K562 (cell line): ENCODE data around the gene FGF14. TPM values are rescaled to one million over a fixed set of nuclear protein-coding genes. Genes with fewer than 3 reads are reported as not detected.

Experiments
- ATAC-seq: fragments of 200-7000 bp; cut with Tn5 transposase; 3 replicates; pipeline ENCODE4 v1.9.1; 2020; ENCODE audit warnings: moderate library complexity
- BruUV-seq: library from RNA; stranded (reverse); fragments of 400-500 nt; replicated peaks from 2 replicates; lab custom pipeline; 2021; lab: Mats Ljungman, UMichigan
- CTCF ChIA-PET: fragments of 300-600 bp; formaldehyde crosslinking; extraction: SDS; loops from one replicate; lab custom pipeline; 2021; ENCODE audit warnings: low intra/inter-chr PET ratio; lab: Yijun Ruan, JAX
- POLR2A ChIA-PET: fragments of 300-600, 350-650 bp; sonication (Branson Sonifier 250); formaldehyde crosslinking; extraction: SDS; loops from one replicate; lab custom pipeline; 2021; ENCODE audit warnings: antibody characterized with exemption, inconsistent platforms; lab: Yijun Ruan, JAX
- DNase-seq, 4 experiments: peaks; one replicate each; pipeline versions ENCODE4 v3.0.0 to v3.0.0-alpha.2; 2011 to 2018; ENCODE audit warnings: low spot score in 3 of 4, mixed read lengths in 3 of 4; ENCODE audit errors: extremely low read depth in 1 of 4
- FAIRE-seq: peaks from 2 replicates; lab custom pipeline; 2011; peaks lifted over from hg19 to GRCh38; lab: Jason Lieb, UNC
- H2AFZ ChIP-seq: 2 replicates; pipeline ENCODE4 v1.6.0; 2011; ENCODE audit warnings: low read depth, low read length, control low read depth, inconsistent platforms
- H3K27ac ChIP-seq: fragments of 200-600 bp; 3 replicates; pipeline ENCODE4 v1.8.0; 2011; ENCODE audit warnings: low read depth, mild to moderate bottlenecking, control low read depth, inconsistent platforms, low read length, moderate library complexity, mixed read lengths; ENCODE audit errors: extremely low read depth
- H3K27me3 ChIP-seq, 2 experiments: fragments of 300-600 bp in 1 of 2; 2 replicates in 1 of 2; 3 replicates in 1 of 2; pipeline versions ENCODE4 v1.6.0 to v1.8.0; 2011; ENCODE audit warnings: inconsistent platforms in 2 of 2, low read length in 2 of 2, mild to moderate bottlenecking in 1 of 2, mixed read lengths in 1 of 2, moderate library complexity in 1 of 2; ENCODE audit not compliant: control insufficient read depth in 2 of 2, insufficient read depth in 2 of 2
- H3K36me3 ChIP-seq: fragments of 300-600 bp; 3 replicates; pipeline ENCODE4 v1.8.0; 2011; ENCODE audit warnings: mild to moderate bottlenecking, low read length, inconsistent platforms; ENCODE audit not compliant: control insufficient read depth, insufficient read depth
- H3K4me1 ChIP-seq, 2 experiments: fragments of 200-600 bp in 1 of 2; replicated peaks in 1 of 2; 2 replicates in 1 of 2; 3 replicates in 1 of 2; pipeline versions ENCODE4 v1.5.1 to v1.8.0; 2011; ENCODE audit warnings: inconsistent platforms in 2 of 2, low read length in 2 of 2, mild to moderate bottlenecking in 1 of 2, mixed read lengths in 1 of 2, moderate library complexity in 1 of 2; ENCODE audit not compliant: control insufficient read depth in 2 of 2, insufficient read depth in 2 of 2
- H3K4me2 ChIP-seq: 2 replicates; pipeline ENCODE4 v1.6.1; 2011; ENCODE audit warnings: low read length, control low read depth, inconsistent platforms, mixed read lengths; ENCODE audit not compliant: insufficient read depth
- H3K4me3 ChIP-seq: fragments of 200-600 bp; sonication (generic), shearing (Covaris generic); 2 replicates; pipeline ENCODE4 v1.5.1; 2016; ENCODE audit warnings: control low read depth, inconsistent platforms
- H3K79me2 ChIP-seq: fragments of 200-600 bp; 3 replicates; pipeline ENCODE4 v1.8.0; 2011; ENCODE audit warnings: low read length, inconsistent platforms; ENCODE audit not compliant: control insufficient read depth, insufficient read depth
- H3K9ac ChIP-seq, 2 experiments: 2 replicates each; pipeline versions ENCODE4 v1.6.0 to v1.6.1; 2011; ENCODE audit warnings: low read depth in 2 of 2, low read length in 2 of 2, control low read depth in 1 of 2, inconsistent platforms in 1 of 2, mild to moderate bottlenecking in 1 of 2, mixed read lengths in 1 of 2; ENCODE audit not compliant: insufficient read depth in 1 of 2
- H3K9me1 ChIP-seq: one replicate; pipeline ENCODE4 v1.6.0; 2011; ENCODE audit warnings: inconsistent platforms, mild to moderate bottlenecking, low read length, moderate library complexity; ENCODE audit not compliant: control insufficient read depth, insufficient read depth
- H3K9me3 ChIP-seq: replicated peaks from 2 replicates; pipeline ENCODE4 v1.5.1; 2011; ENCODE audit warnings: low read depth, low read length, inconsistent platforms; ENCODE audit not compliant: control insufficient read depth, insufficient read depth
- H4K20me1 ChIP-seq: replicated peaks from 2 replicates; pipeline ENCODE4 v1.6.1; 2011; ENCODE audit warnings: low read length, inconsistent platforms, mixed read lengths; ENCODE audit not compliant: control insufficient read depth, insufficient read depth
- MEF2A ChIP-seq: IDR thresholded peaks from 2 replicates; pipeline ENCODE4 v1.6.1; 2011; ENCODE audit warnings: low read depth, mild to moderate bottlenecking, low read length, moderate library complexity; ENCODE audit not compliant: control insufficient read depth
- MTA3 ChIP-seq: fragments of 450-650 bp; formaldehyde crosslinking; IDR thresholded peaks from 2 replicates; pipeline ENCODE4 v1.6.1; 2017; ENCODE audit warnings: mild to moderate bottlenecking, borderline replicate concordance
- NCOA2 ChIP-seq, 2 experiments: fragments of 450-650 bp; IDR thresholded peaks; 2 replicates each; pipeline ENCODE4 v1.6.1; 2018; ENCODE audit warnings: mild to moderate bottlenecking in 2 of 2, moderate library complexity in 1 of 2; ENCODE audit not compliant: partially characterized antibody in 2 of 2
- NFIC ChIP-seq: fragments of 450-650 bp; IDR thresholded peaks from 2 replicates; pipeline ENCODE4 v1.6.1; 2017; ENCODE audit warnings: mild to moderate bottlenecking, inconsistent platforms
- PTTG1 ChIP-seq: fragments of 450-650 bp; IDR thresholded peaks from 2 replicates; pipeline ENCODE4 v1.6.1; 2016; ENCODE audit warnings: low read depth, mild to moderate bottlenecking, missing genetic modification characterization, missing compliant biosample characterization
- ZBTB40 ChIP-seq, 2 experiments: fragments of 450-650 bp in 1 of 2; sonication (generic) in 1 of 2; formaldehyde crosslinking in 1 of 2; IDR thresholded peaks; 2 replicates each; pipeline versions ENCODE4 v1.7.1 to v1.9.0; 2016 to 2022; ENCODE audit warnings: inconsistent platforms in 1 of 2, mild to moderate bottlenecking in 1 of 2, missing genetic modification reagents in 1 of 2
- ZNF124 ChIP-seq: sonication (generic); formaldehyde crosslinking; IDR thresholded peaks from 2 replicates; pipeline ENCODE4 v1.8.1; 2022; ENCODE audit warnings: missing genetic modification reagents
- ZNF165 ChIP-seq: fragments of 250-450 bp; sonication (Bioruptor Pico); IDR thresholded peaks from 2 replicates; pipeline ENCODE4 v1.4.0; 2020; ENCODE audit warnings: borderline replicate concordance
- ZNF253 ChIP-seq: fragments of 250-450 bp; sonication (Bioruptor Pico); conservative IDR thresholded peaks from 2 replicates; pipeline ENCODE4 v1.6.1; 2021; ENCODE audit warnings: mild to moderate bottlenecking
- in situ Hi-C: fragments of 300-500 bp; cut with MboI; formaldehyde crosslinking; loops from 4 replicates; pipeline ENCODE4 v1.15.0; 2018; ENCODE audit warnings: inconsistent platforms, mixed read lengths
- intact Hi-C: fragments of 100-400 bp; cut with micrococcal nuclease; formaldehyde crosslinking; loops from 2 replicates; pipeline ENCODE4 v1.14.2; 2022
- polyA plus RNA-seq, 8 experiments: library from polyadenylated mRNA; depleted of rRNA in 4 of 8; stranded (reverse) in 5 of 8; unstranded in 3 of 8; fragments of >200 nt; fragmentation: Nextera tagmentation in 2 of 8; fragmentation: Illumina TruSeq in 1 of 8; extraction: Ambion mirVana in 2 of 8; extraction: Trizol in 1 of 8; gene quantifications; 2 replicates each; pipeline versions ENCODE4 v1.2.1 to v1.2.3, GENCODE V29; 2011 to 2014; ENCODE audit warnings: inconsistent platforms in 1 of 8, missing spikeins in 1 of 8
- total RNA-seq, 7 experiments: library from RNA; depleted of rRNA in 6 of 7; stranded (reverse); fragments of >200 nt in 6 of 7; fragmentation: Illumina TruSeq in 2 of 7; extraction: Trizol in 2 of 7; gene quantifications; 2 replicates each; pipeline versions ENCODE4 v1.2.1 to v1.2.3, GENCODE V29; 2011 to 2021; ENCODE audit warnings: low replicate concordance in 1 of 7
- TF ChIP-seq, protein P1 (sequence below): sonication (generic); formaldehyde crosslinking; IDR thresholded peaks from 2 replicates; pipeline ENCODE4 v1.8.0; 2022; ENCODE audit warnings: mild to moderate bottlenecking, missing genetic modification reagents, borderline replicate concordance

Gene FGF14
- total and polyA plus RNA-seq, 9 of the 15 experiments (the other 6 are each of a cell fraction or from before 2014, with no cell fraction given) = not detected

DNA sequence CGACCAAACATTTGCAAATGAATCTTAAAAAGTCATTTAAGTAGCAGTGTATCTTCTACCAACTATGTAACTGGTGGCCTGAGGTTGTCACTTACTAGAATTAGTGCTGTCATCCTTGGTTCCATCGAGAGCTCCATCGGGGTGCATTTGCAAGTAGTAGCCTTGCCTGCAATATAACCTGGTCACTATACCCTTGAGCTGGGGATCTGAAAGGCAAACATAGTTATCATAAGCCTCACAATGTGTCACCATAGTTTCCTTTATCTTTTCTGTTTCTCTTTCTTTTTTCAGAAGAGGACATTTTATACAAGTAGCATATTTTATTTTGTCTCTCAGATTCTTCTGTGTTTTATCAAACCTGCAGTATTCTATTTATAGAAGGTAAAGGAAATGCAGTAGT, 526.8 kb downstream of the FGF14 start (continued):
- no peak for TF ChIP-seq MEF2A
- TF ChIP-seq, protein P1, sequence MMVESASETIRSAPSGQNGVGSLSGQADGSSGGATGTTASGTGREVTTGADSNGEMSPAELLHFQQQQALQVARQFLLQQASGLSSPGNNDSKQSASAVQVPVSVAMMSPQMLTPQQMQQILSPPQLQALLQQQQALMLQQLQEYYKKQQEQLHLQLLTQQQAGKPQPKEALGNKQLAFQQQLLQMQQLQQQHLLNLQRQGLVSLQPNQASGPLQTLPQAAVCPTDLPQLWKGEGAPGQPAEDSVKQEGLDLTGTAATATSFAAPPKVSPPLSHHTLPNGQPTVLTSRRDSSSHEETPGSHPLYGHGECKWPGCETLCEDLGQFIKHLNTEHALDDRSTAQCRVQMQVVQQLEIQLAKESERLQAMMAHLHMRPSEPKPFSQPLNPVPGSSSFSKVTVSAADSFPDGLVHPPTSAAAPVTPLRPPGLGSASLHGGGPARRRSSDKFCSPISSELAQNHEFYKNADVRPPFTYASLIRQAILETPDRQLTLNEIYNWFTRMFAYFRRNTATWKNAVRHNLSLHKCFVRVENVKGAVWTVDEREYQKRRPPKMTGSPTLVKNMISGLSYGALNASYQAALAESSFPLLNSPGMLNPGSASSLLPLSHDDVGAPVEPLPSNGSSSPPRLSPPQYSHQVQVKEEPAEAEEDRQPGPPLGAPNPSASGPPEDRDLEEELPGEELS (CRISPR knock-in tag) = no peak
- no peak for TF ChIP-seq NFIC
- no peak for TF ChIP-seq ZNF253

DNA sequence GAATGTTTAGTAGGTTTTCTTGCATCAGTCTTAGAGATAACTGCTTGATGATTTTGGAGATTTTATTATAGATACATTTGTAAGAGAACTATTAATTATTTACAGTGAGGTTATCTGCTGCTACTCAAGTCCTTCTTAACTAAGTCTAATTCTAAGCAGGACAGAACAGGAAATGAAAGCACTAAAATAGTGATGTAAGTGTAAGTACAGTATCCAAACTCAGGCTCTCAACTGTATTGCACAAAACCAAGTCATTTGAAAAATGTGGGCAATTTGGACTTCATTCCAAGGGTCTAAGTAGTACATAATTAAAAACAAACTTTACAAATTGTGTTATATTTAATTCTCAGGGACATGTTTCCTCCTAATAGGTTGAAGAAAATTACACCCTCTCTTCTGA, 532.3 kb downstream of the FGF14 start:
- Histone ChIP-seq H3K79me2 (no peaks in the 10 kb centered on the region), H3K4me3 (no peak overlapping the region), H3K27ac (no peak overlapping the region), H3K36me3 (no peaks in the 10 kb centered on the region), H3K4me1 (no peaks in the 10 kb centered on the region), H4K20me1 (no peaks in the 10 kb centered on the region), H3K9me1 (no peaks in the 10 kb centered on the region), H2AFZ (no peak overlapping the region), H3K27me3 (no peaks in the 10 kb centered on the region), H3K9ac (no peak overlapping the region), H3K9me3 (no peaks in the 10 kb centered on the region), H3K4me2 (no peak overlapping the region)
- ATAC-seq = no peak
- BruUV-seq = no TSS peak
- FAIRE-seq = no peak
- intact Hi-C loops = no loop called here
- in situ Hi-C loops = no loop called here
- no peak for DNase-seq
- POLR2A ChIA-PET = no interaction called here
- CTCF ChIA-PET = no interaction called here
- no peak for TF ChIP-seq ZNF124 (CRISPR knock-in tag)
- TF ChIP-seq MTA3 = no peak
- TF ChIP-seq ZBTB40 (IDR thresholded peaks at IDR 0.05) = no peak
- no peak for TF ChIP-seq ZBTB40 (CRISPR knock-in tag; IDR thresholded peaks at IDR 0.05)
- TF ChIP-seq NCOA2 (IDR thresholded peaks at IDR 0.05; ENCODE audit: partially characterized antibody in 2 of 2) = no peak
- no peak for TF ChIP-seq PTTG1
- TF ChIP-seq ZNF165 (CRISPR knock-in tag) = no peak
